Coronary artery (tissue), 2 donors: Measurements from ENCODE around the gene PRSS38.

Source experiments
- DNase-seq: peaks from one replicate; pipeline ENCODE4 v3.0.0-alpha.2; 2017; ENCODE audit warnings: low spot score
- H3K27ac ChIP-seq, 2 donors: fragments of 200-600 bp; sonication (generic); one replicate each; pipeline ENCODE4 v1.5.1; 2016 to 2019
- H3K4me3 ChIP-seq: fragments of 200-600 bp; sonication (generic); 2 replicates; pipeline ENCODE4 v1.5.1; 2016; ENCODE audit warnings: mild to moderate bottlenecking, moderate library complexity
- CTCF ChIP-seq: fragments of 200-600 bp; sonication (generic); IDR thresholded peaks from one replicate; pipeline ENCODE4 v1.5.1; 2019; ENCODE audit warnings: antibody characterized with exemption

PRSS38 gene

DNA sequence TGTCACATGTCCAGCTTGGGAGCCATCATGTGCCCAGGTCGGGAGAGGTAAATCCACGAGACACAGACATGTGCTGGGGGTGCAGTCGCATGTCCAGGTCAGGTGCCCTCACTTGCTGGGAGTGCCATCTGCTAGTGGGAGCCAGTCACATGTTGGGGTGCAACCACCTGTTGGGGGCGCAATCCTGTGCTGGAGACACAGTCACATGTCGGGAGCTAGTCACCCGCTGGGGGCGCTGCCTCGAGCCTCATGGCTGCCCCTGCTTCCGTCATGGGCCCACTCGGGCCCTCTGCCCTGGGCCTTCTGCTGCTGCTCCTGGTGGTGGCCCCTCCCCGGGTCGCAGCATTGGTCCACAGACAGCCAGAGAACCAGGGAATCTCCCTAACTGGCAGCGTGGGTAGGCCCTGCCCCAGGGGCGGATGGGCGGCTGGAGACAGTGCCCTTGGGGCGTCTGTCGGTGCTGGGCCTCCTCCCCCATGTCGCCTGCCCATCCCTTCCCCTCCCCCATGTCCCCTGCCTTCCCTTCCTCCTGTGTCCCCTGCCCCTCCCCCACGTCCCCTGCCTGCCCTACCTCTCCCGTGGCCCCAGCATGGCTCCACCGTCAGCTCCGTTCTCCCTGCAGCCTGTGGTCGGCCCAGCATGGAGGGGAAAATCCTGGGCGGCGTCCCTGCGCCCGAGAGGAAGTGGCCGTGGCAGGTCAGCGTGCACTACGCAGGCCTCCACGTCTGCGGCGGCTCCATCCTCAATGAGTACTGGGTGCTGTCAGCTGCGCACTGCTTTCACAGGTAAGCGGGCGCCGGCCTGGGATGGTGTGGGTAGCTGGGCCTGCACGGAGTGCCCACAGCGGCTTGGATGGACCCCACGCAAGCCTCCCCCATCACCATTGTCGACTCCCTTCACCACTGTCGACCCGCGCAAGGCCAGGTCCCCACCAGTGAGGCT is at the start of gene PRSS38:
TSS of gene PRSS38 (plus strand) at position 208 of the 942 bp plus-strand sequence. CDS start at position 250, 42 bp downstream.
- Histone ChIP-seq H3K27ac (no peak within 1 kb of the TSS), H3K4me3 (no peak within 1 kb of the TSS)
- no peak for TF ChIP-seq CTCF
- DNase-seq = no peak

GRCh38 chr1:227766015-227766634 is 49.4 kb upstream of the PRSS38 start:
- TF ChIP-seq CTCF = no peak
- no peak overlapping the region for H3K4me3 ChIP-seq
- DNase-seq = no peak
- no peak overlapping the region for H3K27ac ChIP-seq

DNA sequence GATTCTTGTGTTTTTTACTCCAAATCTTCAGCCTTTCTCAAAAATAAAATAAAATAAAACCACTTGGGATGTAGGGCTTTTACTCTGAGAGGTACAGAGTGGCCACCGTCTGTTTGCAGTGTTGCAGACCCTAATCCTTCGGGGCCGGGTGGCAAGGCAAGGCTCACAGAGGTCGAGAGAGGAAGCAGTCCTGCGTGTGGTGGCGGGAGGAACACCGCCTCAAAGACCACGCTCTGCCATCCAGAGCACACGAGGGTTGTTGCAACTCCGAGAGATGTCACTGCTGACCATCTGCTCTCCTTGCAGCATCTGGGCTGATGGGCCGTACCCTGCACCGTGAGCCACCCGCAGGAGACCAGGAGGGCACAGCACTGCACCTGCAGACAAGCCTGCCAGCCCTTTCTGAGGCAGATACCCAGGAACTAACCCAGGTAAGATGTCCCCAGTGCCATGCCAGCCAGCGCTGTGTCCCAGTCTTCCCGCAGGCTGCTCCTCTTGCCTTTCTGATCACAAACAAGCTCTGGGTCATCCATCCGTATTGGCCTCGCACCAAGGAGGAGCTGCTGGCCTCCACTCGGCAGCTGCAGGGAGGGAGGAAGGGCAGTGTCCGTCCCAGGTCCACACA is 48.7 kb upstream of the PRSS38 start:
- H3K27ac ChIP-seq = no peak overlapping the region
- no peak for TF ChIP-seq CTCF
- H3K4me3 ChIP-seq = no peak overlapping the region
- no peak for DNase-seq

- Histone ChIP-seq H3K27ac (no peak overlapping the region), H3K4me3 (no peak overlapping the region)
- no peak for TF ChIP-seq CTCF
- DNase-seq = no peak
Measured at GRCh38 chr1:227767401-227768124, 47.9 kb upstream of the PRSS38 start.

- DNase-seq = no peak
- H3K27ac ChIP-seq = no peak overlapping the region
- H3K4me3 ChIP-seq = no peak overlapping the region
- TF ChIP-seq CTCF = no peak
Measured at GRCh38 chr1:227768125-227768439, 47.4 kb upstream of the PRSS38 start.

DNA sequence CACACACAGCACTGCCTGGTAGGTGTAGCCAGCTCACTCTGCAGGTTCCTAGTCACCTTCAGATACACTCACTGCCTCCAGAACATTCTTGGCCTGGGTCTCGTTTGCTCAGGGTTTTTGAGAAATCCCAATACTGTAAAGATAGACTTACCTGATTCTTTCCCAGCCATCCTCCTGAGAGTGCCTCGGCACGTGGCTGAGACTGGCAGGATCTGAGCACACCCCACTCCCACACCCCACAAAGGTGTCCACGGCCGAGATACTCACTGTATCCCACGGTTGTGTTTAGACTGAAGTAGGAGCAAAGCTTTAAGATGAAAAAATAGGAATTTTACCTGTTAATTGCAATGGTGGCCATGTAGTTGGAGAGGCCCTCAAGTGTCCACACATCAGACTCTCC is 46.8 kb upstream of the PRSS38 start:
- no peak overlapping the region for H3K27ac ChIP-seq
- DNase-seq = no peak
- TF ChIP-seq CTCF = no peak

More for the DNA sequence above, 46.8 kb upstream of the PRSS38 start:
- no peak overlapping the region for H3K4me3 ChIP-seq
